Neuronal stem cell (in vitro differentiated cells): ENCODE measurements around the gene SLC25A22.

ENCODE experiments used
- DNase-seq: peaks from one replicate; pipeline ENCODE4 v3.0.0-alpha.2; 2013; ENCODE audit warnings: low spot score
- H2AFZ ChIP-seq: one replicate; pipeline ENCODE4 v1.6.1; 2013; ENCODE audit warnings: mild to moderate bottlenecking, low read length, inconsistent platforms
- H2AK5ac ChIP-seq: 2 replicates; pipeline ENCODE4 v1.6.1; 2013; ENCODE audit warnings: low read depth, mild to moderate bottlenecking, inconsistent platforms, low read length, moderate library complexity, mixed read lengths
- H2BK120ac ChIP-seq: 2 replicates; pipeline ENCODE4 v1.6.1; 2013; ENCODE audit warnings: low read depth, mild to moderate bottlenecking, inconsistent platforms, low read length, moderate library complexity, mixed read lengths
- H2BK12ac ChIP-seq: one replicate; pipeline ENCODE4 v1.6.1; 2013; ENCODE audit warnings: low read length, inconsistent platforms
- H2BK15ac ChIP-seq: 2 replicates; pipeline ENCODE4 v1.6.1; 2013; ENCODE audit warnings: mild to moderate bottlenecking, low read length, inconsistent platforms, mixed read lengths
- H2BK5ac ChIP-seq: one replicate; pipeline ENCODE4 v1.6.1; 2013; ENCODE audit warnings: inconsistent platforms, mild to moderate bottlenecking, low read length, moderate library complexity
- H3K14ac ChIP-seq: one replicate; pipeline ENCODE4 v1.6.1; 2013; ENCODE audit warnings: low read length, inconsistent platforms
- H3K18ac ChIP-seq: 2 replicates; pipeline ENCODE4 v1.6.1; 2013; ENCODE audit warnings: low read length, inconsistent platforms
- H3K23ac ChIP-seq: 2 replicates; pipeline ENCODE4 v1.6.1; 2013; ENCODE audit warnings: low read depth, mild to moderate bottlenecking, mixed read lengths, low read length, inconsistent platforms; ENCODE audit not compliant: poor library complexity
- H3K27ac ChIP-seq: replicated peaks from 3 replicates; pipeline ENCODE4 v1.5.1; 2013; ENCODE audit warnings: low read length, inconsistent platforms
- H3K27me3 ChIP-seq, 3 experiments: 2 replicates each; pipeline ENCODE4 v1.6.1; 2013; ENCODE audit warnings: low read length in 3 of 3, mild to moderate bottlenecking in 2 of 3, inconsistent platforms in 1 of 3, low read depth in 1 of 3, mixed read lengths in 1 of 3, moderate library complexity in 1 of 3; ENCODE audit not compliant: control insufficient read depth in 3 of 3, insufficient read depth in 3 of 3
- H3K36me3 ChIP-seq, 2 donors: replicated peaks in 1 of 2; 2 replicates each; pipeline ENCODE4 v1.6.1; 2013; ENCODE audit warnings: low read length in 2 of 2; ENCODE audit not compliant: control insufficient read depth in 2 of 2, insufficient read depth in 2 of 2
- H3K4ac ChIP-seq: 2 replicates; pipeline ENCODE4 v1.6.1; 2013; ENCODE audit warnings: inconsistent platforms, mild to moderate bottlenecking, low read length, moderate library complexity
- H3K4me1 ChIP-seq, 2 donors: 1 replicate in 1 of 2; 2 replicates in 1 of 2; pipeline ENCODE4 v1.6.1; 2013; ENCODE audit warnings: low read length in 2 of 2, low read depth in 1 of 2; ENCODE audit not compliant: control insufficient read depth in 2 of 2, insufficient read depth in 1 of 2
- H3K4me2 ChIP-seq: one replicate; pipeline ENCODE4 v1.6.1; 2013; ENCODE audit warnings: mild to moderate bottlenecking, low read length, inconsistent platforms; ENCODE audit not compliant: insufficient read depth, poor library complexity, severe bottlenecking
- H3K4me3 ChIP-seq, 2 donors: 2 replicates each; pipeline ENCODE4 v1.5.1; 2013; ENCODE audit warnings: low read length in 2 of 2, mild to moderate bottlenecking in 2 of 2, inconsistent platforms in 1 of 2, moderate library complexity in 1 of 2
- H3K79me1 ChIP-seq: one replicate; pipeline ENCODE4 v1.6.1; 2013; ENCODE audit warnings: low read depth, mild to moderate bottlenecking, inconsistent platforms, low read length, moderate library complexity
- H3K9ac ChIP-seq: one replicate; pipeline ENCODE4 v1.6.1; 2013; ENCODE audit warnings: mild to moderate bottlenecking, low read depth, low read length, inconsistent platforms; ENCODE audit not compliant: poor library complexity
- H3K9me3 ChIP-seq, 2 donors: replicated peaks in 1 of 2; 2 replicates each; pipeline versions ENCODE3 to v1.6.1; 2013; ENCODE audit warnings: low read length in 2 of 2, mild to moderate bottlenecking in 2 of 2, inconsistent platforms in 1 of 2, low read depth in 1 of 2, mixed read lengths in 1 of 2, moderate library complexity in 1 of 2; ENCODE audit not compliant: control insufficient read depth in 2 of 2, insufficient read depth in 1 of 2
- H4K8ac ChIP-seq: one replicate; pipeline ENCODE4 v1.6.1; 2013; ENCODE audit warnings: low read depth, mild to moderate bottlenecking, inconsistent platforms, low read length, moderate library complexity
- H4K91ac ChIP-seq: one replicate; pipeline ENCODE4 v1.6.1; 2013; ENCODE audit warnings: low read length, low read depth, mild to moderate bottlenecking, inconsistent platforms; ENCODE audit not compliant: poor library complexity
- WGBS, 2 donors: extraction: QIAGEN DNeasy Blood & Tissue Kit; methylation state at CpG; one replicate each; pipeline ENCODE4 v1.1.7; 2013; ENCODE audit warnings: missing lambda C conversion rate in 2 of 2, mixed read lengths in 1 of 2; ENCODE audit not compliant: insufficient read length in 2 of 2, insufficient replicate concordance in 1 of 2; ENCODE audit errors: extremely low coverage in 2 of 2; 5-methylcytosine and 5-hydroxymethylcytosine counted together

SLC25A22 gene

GRCh38 chr11:748007-748359, 50.1 kb downstream of the SLC25A22 start:
- H2AFZ ChIP-seq: peak overlapping the region; percentile 91
- peak overlapping the region; percentile 41 for H3K4ac ChIP-seq
- peak overlapping the region; percentile 96 for H3K9ac ChIP-seq
- H2BK15ac ChIP-seq: peak overlapping the region; percentile 24
- peaks cover 9% of the 10 kb centered on the region for H3K79me1 ChIP-seq
- WGBS, 2 donors: no CpG with 5 or more reads among the region's 18 CpGs
- peaks cover 0 to 1% of the 10 kb centered on the region in 2 donors for H3K9me3 ChIP-seq
- H3K18ac ChIP-seq: peak overlapping the region; percentile 95
- H3K4me2 ChIP-seq: peak overlapping the region; percentile 99
- no peak overlapping the region for H3K27ac ChIP-seq
- H4K91ac ChIP-seq: no peak overlapping the region
- H3K36me3 ChIP-seq: peaks cover 0 to 3% of the 10 kb centered on the region in 2 donors
- peak overlapping the region; percentile 99 for H3K23ac ChIP-seq
- peak overlapping the region; percentile 95 to 96 for H3K4me3 ChIP-seq
- H2BK12ac ChIP-seq: no peak overlapping the region
- H2BK5ac ChIP-seq: peak overlapping the region; percentile 77
- H3K27me3 ChIP-seq: peaks cover 0 to 2% (median 0%) of the 10 kb centered on the region in 3 experiments
- H4K8ac ChIP-seq: no peak overlapping the region
- peak overlapping the region; percentile 92 for H2AK5ac ChIP-seq
- no peak for DNase-seq
- H2BK120ac ChIP-seq: no peak overlapping the region
- peak overlapping the region; percentile 76 for H3K14ac ChIP-seq
- H3K4me1 ChIP-seq: peaks cover 10 to 13% of the 10 kb centered on the region in 2 donors

GRCh38 chr11:747158-748006, 50.7 kb downstream of the SLC25A22 start, which contains the start of gene TALDO1:
TSS of gene TALDO1 (plus strand) at chr11:747464. CDS start at chr11:747482, 18 bp downstream.
- H3K4me3 ChIP-seq: peak within 1 kb of the TSS; percentile 95 to 96

DNA sequence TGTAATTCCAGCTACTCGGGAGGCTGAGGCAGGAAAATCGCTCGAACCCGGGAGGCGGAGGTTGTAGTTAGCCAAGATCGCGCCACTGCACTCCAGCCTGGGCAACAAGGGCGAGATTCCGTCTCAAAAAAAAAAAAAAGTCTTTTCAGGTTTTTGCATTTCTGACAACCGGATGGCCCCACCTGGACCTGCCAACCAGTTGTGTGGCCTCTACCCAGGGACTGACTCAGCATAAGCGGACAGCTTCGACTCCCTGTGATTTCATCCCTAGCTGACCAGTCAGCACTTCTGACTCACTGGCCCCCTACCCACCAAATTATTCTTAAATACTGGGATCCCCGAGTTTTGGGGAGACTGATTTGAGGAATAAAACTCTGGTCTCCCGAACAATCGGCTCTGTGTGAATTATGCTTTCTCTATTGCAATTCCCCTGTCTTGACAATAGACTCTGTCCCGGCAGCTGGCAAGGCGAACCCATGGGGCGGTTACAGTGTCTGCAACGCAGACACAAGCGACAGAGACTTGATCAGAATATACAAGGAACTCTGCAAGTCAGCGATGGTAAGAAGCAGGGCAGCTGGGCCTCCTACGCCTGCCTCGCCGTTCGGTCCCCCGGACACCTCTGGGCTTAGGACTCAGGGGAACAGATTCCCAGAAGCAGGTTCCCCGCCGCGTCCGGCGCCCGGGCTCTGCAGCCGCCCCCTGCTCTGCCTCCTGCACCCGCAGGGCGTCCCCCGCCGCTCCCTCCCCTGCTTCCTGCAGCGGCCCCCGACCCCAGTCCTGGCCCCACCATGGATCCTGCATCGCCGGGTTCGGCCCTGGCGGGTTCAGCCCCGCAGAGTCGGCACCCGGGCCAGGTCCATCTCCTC, 51.6 kb downstream of the SLC25A22 start:
- Histone ChIP-seq H3K27me3 (peaks cover 0 to 2% (median 0%) of the 10 kb centered on the region in 3 experiments), H3K9ac (peak overlapping the region; percentile 96), H2BK5ac (peak overlapping the region; percentile 95), H3K4me2 (peak overlapping the region; percentile 97), H4K8ac (no peak overlapping the region), H3K9me3 (no peaks in the 10 kb centered on the region), H3K36me3 (no peaks in the 10 kb centered on the region), H3K18ac (peak overlapping the region; percentile 99), H2AK5ac (no peak overlapping the region), H2BK120ac (no peak overlapping the region), H4K91ac (no peak overlapping the region), H3K27ac (peak overlapping the region; percentile 81), H3K4me3 (peak overlapping the region; percentile 95 to 96), H2BK15ac (no peak overlapping the region), H3K4ac (no peak overlapping the region), H3K14ac (peak overlapping the region; percentile 63), H2AFZ (peak overlapping the region; percentile 91), H3K4me1 (peaks cover 10 to 13% of the 10 kb centered on the region in 2 donors), H3K79me1 (peaks cover 9% of the 10 kb centered on the region), H2BK12ac (no peak overlapping the region), H3K23ac (peak overlapping the region; percentile 99)
- WGBS, 2 donors: no CpG with 5 or more reads among the region's 46 CpGs
- DNase-seq: peak; percentile 30

More at GRCh38 chr11:747158-748006, 50.7 kb downstream of the SLC25A22 start, which contains the start of gene TALDO1:
- Histone ChIP-seq H3K79me1 (peaks cover 9% of the 10 kb centered on the region), H3K27ac (peak within 1 kb of the TSS; percentile 81), H3K23ac (peak within 1 kb of the TSS; percentile 99), H3K4ac (peak within 1 kb of the TSS; percentile 41), H4K91ac (no peak within 1 kb of the TSS), H2BK120ac (no peak within 1 kb of the TSS), H2AFZ (peak within 1 kb of the TSS; percentile 91), H2BK15ac (peak within 1 kb of the TSS; percentile 24), H3K36me3 (peaks cover 0 to 2% of the 10 kb centered on the region in 2 donors), H3K9ac (peak within 1 kb of the TSS; percentile 96), H4K8ac (no peak within 1 kb of the TSS), H2BK5ac (peak within 1 kb of the TSS; percentile 95), H2BK12ac (peak within 1 kb of the TSS; percentile 73), H3K18ac (peak within 1 kb of the TSS; percentile 99), H3K27me3 (peaks cover 0 to 2% (median 0%) of the 10 kb centered on the region in 3 experiments), H3K14ac (peak within 1 kb of the TSS; percentile 89), H3K4me2 (peak within 1 kb of the TSS; percentile 99), H3K4me1 (peaks cover 10 to 13% of the 10 kb centered on the region in 2 donors), H2AK5ac (peak within 1 kb of the TSS; percentile 92), H3K9me3 (no peaks in the 10 kb centered on the region)
- no CpG with 5 or more reads among the region's 112 CpGs for WGBS, 2 donors
- DNase-seq: peak; percentile 89
